Left colon (tissue), 2 donors: ENCODE data around the gene DGKH. TPM values are rescaled to one million over a fixed set of nuclear protein-coding genes. Genes with fewer than 3 reads are reported as not detected.
"Not testable (repeated sequence)": the region's sequence is repeated elsewhere in the genome, so short reads cannot be mapped to it uniquely, and the experiment has no call there.

Source experiments
- ATAC-seq: fragments of 200-7000 bp; cut with Tn5 transposase; one replicate; pipeline ENCODE4 v1.9.1; 2020; ENCODE audit warnings: mild to moderate bottlenecking, moderate library complexity
- DNase-seq, 2 donors: peaks; one replicate each; pipeline ENCODE4 v3.0.0-alpha.2; 2020
- intact Hi-C, 2 donors: fragments of 100-400 bp; cut with DNase I in 1 of 2; cut with micrococcal nuclease in 1 of 2; formaldehyde crosslinking; loops; one replicate each; pipeline versions ENCODE4 v1.11.2 to v1.14.0; 2022; cut with DNase I, micrococcal nuclease
- total RNA-seq, 2 donors: library from RNA; stranded (reverse); fragmentation: NEBNext Ultra II Directional; extraction: Animal tissue kit (Norgen Biotek cat#: 25700); gene quantifications; one replicate each; pipeline ENCODE4 v1.2.1, GENCODE V29; 2021
- donor health status: DM: no; HTN: no; CAD: no.
- donor health status: DM: yes; HTN: yes; CAD: no.

The DGKH gene
- total RNA-seq, 2 donors from 2014 or later = 16.8 to 22.3 TPM

- ATAC-seq (no peak), DNase-seq (no peak)
- intact Hi-C loops = no loop called here
Measured at GRCh38 chr13:42063105-42063504, 14.7 kb downstream of the DGKH start.

- intact Hi-C loops = no loop called here
- no peak for ATAC-seq
- no peak for DNase-seq
Measured at GRCh38 chr13:42064259-42064658, 15.8 kb downstream of the DGKH start.

GRCh38 chr13:42064966-42065365 lies 16.5 kb downstream of the DGKH start:
- intact Hi-C loops = no loop called here
- ATAC-seq (no peak), DNase-seq (no peak)

GRCh38 chr13:42065414-42065813 lies 17.0 kb downstream of the DGKH start:
- DNase-seq (no peak), ATAC-seq (no peak)
- intact Hi-C loops = no loop called here

- intact Hi-C loops = no loop called here
- ATAC-seq (no peak), DNase-seq (no peak)
Measured at GRCh38 chr13:42066542-42066941, 18.1 kb downstream of the DGKH start.

GRCh38 chr13:42068886-42069285 lies 20.4 kb downstream of the DGKH start:
- ATAC-seq = no peak
- intact Hi-C loops = no loop called here
- no peak for DNase-seq

- ATAC-seq, intact Hi-C loops, DNase-seq: not testable (repeated sequence)
Measured at GRCh38 chr13:42070599-42070998, 22.2 kb downstream of the DGKH start.

- intact Hi-C loops, DNase-seq, ATAC-seq: not testable (repeated sequence)
Measured at GRCh38 chr13:42071179-42071578, 22.7 kb downstream of the DGKH start.

GRCh38 chr13:42071672-42072419 lies 23.4 kb downstream of the DGKH start:
- no peak for DNase-seq
- intact Hi-C loops = no loop called here
- no peak for ATAC-seq

GRCh38 chr13:42073683-42074082 lies 25.2 kb downstream of the DGKH start:
- ATAC-seq = no peak
- intact Hi-C loops = no loop called here
- DNase-seq = no peak

- DNase-seq = no peak
Measured at GRCh38 chr13:42075517-42075916, 27.1 kb downstream of the DGKH start.

GRCh38 chr13:42076309-42076713 lies 27.9 kb downstream of the DGKH start:
- intact Hi-C loops = no loop called here
- ATAC-seq (no peak), DNase-seq (no peak)

More at GRCh38 chr13:42075517-42075916, 27.1 kb downstream of the DGKH start:
- intact Hi-C loops = no loop called here
- ATAC-seq = no peak

GRCh38 chr13:42078128-42078808 lies 29.8 kb downstream of the DGKH start:
- intact Hi-C loops = no loop called here
- ATAC-seq (peak; percentile 62), DNase-seq (peak in 1 of 2 donors; percentile 27)

- ATAC-seq (no peak), DNase-seq (no peak)
- intact Hi-C loops = no loop called here
Measured at GRCh38 chr13:42083138-42083770, 34.8 kb downstream of the DGKH start.

- DNase-seq (no peak), ATAC-seq (no peak)
- intact Hi-C loops = no loop called here
Measured at GRCh38 chr13:42084722-42085121, 36.3 kb downstream of the DGKH start.

GRCh38 chr13:42086582-42086981 lies 38.1 kb downstream of the DGKH start:
- intact Hi-C loops = no loop called here
- ATAC-seq = no peak
- DNase-seq = no peak

GRCh38 chr13:42094516-42095040 lies 46.1 kb downstream of the DGKH start:
- intact Hi-C loops = no loop called here
- DNase-seq = no peak
- ATAC-seq = no peak

GRCh38 chr13:42096222-42096621 lies 47.8 kb downstream of the DGKH start:
- intact Hi-C loops, DNase-seq, ATAC-seq: not testable (repeated sequence)

GRCh38 chr13:42099962-42100675 lies 51.7 kb downstream of the DGKH start:
- ATAC-seq (no peak), DNase-seq (no peak)
- intact Hi-C loops = loop anchor here in 1 of 2 donors (10.0 kb wide), 1 partner anchor 425 kb away; no protein-coding TSS in a partner anchor
